Hindlimb muscle (tissue), 1 donor: ENCODE measurements around the gene MEI1. TPM values are rescaled to one million over a fixed set of nuclear protein-coding genes. Genes with fewer than 3 reads are reported as not detected.

Experiments
- DNase-seq: peaks from one replicate; pipeline ENCODE4 v3.0.0-alpha.2; 2013
- polyA plus RNA-seq: library from polyadenylated mRNA; unstranded; fragments of 120-200 nt; gene quantifications from one replicate; pipeline ENCODE4 v1.2.1, GENCODE V29; 2013; ENCODE audit not compliant: insufficient read length

Gene MEI1
- polyA plus RNA-seq, 1 donor = 1.1 TPM

- no peak for DNase-seq
Observed at GRCh38 chr22:41752011-41752970, 53.0 kb downstream of the MEI1 start.

- no peak for DNase-seq
Observed at GRCh38 chr22:41753984-41754383, 54.7 kb downstream of the MEI1 start.

DNA sequence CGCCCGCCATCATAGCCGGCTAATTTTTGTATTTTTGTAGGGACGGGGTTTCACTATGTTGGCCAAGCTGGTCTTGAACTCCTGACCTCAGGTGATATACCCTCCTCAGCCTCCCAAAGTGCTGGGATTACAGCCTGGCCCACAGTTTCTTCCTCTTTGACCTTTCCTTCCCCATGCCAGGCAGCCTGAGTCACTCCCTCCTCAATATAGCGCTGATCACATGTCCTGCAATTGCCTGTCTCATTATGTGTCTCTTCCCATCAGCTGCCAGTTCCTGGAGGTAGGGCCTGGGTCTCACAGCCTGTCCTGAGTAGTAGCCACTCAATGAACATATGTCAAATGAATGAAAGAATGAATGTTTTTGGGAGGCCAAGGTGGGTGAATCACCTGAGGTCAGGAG is 58.2 kb downstream of the MEI1 start:
- no peak for DNase-seq

DNA sequence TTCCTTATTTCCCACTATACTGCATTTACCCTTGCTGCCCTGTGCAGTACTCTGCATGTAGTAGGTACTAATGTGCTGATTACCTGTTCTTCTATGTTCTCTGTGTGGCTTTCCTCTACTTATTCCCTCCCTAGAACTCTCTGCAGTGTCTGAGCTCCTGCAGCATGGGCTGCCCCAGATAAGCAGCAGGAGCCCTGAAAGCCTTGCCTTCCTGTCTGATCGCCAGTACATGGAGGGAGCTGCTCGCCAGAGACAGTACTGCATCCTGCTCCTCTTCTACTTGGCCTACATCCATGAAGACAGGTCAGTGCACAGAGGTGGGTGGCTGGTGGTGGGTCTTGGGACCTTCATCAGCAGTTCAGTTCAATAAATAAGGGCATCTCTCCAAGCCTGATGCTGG is 58.9 kb downstream of the MEI1 start:
- no peak for DNase-seq

DNA sequence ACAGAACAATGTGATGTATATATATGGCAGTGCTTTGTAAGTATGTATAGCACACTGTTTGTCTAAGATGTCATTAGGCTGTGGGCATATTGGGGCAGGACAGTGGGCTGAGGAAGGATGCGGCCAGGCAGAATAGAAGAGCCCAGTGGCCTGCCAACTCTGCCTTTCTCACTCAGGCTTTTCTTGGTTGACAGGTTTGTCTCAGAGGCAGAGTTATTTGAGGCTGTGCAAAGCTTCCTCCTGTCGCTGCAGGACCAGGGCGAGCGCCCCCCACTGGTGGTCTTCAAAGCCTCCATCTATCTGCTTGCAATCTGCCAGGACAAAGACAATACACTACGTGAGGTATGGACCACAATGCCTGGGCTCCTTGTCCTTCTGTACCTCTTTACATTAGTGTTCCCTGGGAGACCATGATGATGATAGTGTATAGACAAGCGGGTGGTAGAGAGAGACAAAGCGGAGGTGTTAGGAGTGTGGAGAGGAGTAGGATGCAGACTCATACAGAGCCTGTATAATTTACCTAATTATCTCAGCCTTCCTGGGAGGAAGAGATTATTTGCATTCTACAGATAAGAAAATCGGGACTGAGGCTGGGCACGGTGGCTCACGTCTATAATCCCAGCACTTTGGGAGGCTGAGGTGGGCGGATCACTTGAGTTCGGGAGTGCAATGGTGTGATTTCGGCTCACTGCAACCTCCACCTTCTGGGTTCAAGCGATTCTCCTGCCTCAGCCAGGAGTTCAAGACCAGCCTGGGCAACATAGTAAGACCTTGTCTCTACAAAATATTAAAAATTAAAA is 63.9 kb downstream of the MEI1 start:
- no peak for DNase-seq

DNA sequence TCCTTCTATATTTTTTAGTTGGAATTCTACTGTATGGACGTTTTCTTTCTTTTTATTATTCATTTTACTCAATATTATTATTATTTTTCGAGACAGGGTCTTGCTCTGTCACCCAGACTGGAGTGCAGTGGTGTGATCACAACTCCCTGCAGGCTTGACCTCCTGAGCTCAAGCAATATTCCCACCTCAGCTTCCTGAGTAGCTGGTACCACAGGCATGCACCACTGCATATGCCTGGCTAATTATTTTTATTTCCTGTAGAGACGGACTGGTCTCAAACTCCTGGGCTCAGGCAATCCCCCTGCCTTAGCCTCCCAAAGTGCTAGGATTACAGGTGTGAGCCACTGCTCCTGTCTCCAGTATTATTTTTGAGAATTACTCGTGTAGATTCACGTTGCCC is 67.2 kb downstream of the MEI1 start:
- DNase-seq = no peak

DNA sequence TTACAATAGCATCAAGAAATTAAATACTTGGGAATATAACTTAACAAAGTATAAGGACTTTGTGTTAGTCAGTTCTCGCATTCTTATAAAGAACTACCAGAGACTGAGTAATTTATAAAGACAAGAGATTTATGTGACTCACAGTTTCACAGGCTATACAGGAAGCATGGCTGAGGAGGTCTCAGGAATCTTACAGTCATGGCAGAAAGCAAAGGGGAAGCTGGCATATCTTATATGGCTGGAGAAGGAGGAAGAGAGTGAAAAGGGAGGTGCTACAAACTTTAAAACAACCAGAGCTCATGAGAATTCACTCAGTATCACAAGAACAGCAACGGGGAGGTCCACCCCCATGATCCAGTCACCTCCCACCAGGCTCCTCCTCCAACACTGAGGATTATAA is 69.1 kb downstream of the MEI1 start:
- DNase-seq = no peak

DNA sequence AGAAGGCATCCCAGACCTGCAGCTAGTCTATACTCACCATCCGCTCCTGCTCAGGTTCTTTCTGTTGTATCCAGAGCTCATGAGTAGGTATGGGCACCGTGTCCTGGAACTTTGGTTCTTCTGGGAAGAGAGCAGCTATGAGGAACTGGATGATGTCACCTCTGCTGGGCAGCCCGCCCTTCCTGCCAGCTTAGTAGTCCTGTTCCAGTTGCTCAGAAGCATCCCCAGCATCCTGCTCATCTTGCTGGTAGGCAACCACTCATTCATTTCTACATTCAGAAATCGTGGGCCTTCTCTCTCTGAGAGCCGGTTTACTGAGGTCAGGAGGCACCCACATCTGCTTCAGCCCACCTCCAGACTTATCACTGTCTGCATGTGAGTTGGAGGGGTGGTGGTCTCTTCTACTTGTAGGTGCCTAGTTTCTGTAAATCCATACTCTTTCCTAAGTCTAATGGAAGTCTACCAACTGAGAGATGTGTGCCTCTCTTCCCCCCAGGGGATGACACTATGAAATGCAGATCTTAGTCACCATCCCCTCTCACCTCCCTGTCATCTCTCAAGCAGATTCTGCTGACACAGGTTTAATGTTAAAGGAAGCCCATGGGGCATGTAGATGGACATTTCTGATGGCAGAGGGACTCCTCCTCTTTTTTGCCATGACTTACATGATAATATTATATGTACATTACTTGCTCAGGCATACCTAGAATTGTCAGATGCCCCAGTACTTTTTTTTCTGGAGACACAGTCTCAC is 71.6 kb downstream of the MEI1 start:
- DNase-seq = no peak

- no peak for DNase-seq
Observed at GRCh38 chr22:41772198-41772597, 72.9 kb downstream of the MEI1 start.

DNA sequence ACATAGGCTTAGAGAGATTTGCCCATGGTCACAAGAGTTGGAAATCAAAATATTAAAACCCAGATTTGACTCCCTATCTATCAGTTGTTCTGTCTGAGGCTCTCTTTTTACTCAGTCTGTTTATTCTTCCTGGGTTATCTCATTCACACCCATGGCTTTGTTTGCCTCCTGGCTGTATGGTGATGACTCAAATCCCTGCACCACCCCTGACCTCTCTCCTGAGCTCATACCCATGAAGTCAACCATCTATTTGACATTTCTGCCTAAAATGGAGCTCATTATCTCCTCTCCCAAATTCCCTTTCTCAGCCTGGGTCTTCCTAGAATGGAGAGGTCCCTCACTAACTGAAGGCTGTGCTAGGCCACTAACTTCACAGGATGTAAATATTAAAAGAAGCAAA is 73.3 kb downstream of the MEI1 start:
- no peak for DNase-seq

GRCh38 chr22:41775338-41775737 is 76.0 kb downstream of the MEI1 start:
- DNase-seq = no peak

GRCh38 chr22:41775976-41776375 is 76.7 kb downstream of the MEI1 start:
- DNase-seq = no peak

- no peak for DNase-seq
Observed at GRCh38 chr22:41776381-41776780, 77.1 kb downstream of the MEI1 start.

GRCh38 chr22:41777749-41778425 is 78.6 kb downstream of the MEI1 start:
- DNase-seq = no peak

- DNase-seq = no peak
Observed at GRCh38 chr22:41779929-41780505, 80.7 kb downstream of the MEI1 start.

- DNase-seq = peak; percentile 12
Observed at GRCh38 chr22:41780746-41781505, 81.6 kb downstream of the MEI1 start.

DNA sequence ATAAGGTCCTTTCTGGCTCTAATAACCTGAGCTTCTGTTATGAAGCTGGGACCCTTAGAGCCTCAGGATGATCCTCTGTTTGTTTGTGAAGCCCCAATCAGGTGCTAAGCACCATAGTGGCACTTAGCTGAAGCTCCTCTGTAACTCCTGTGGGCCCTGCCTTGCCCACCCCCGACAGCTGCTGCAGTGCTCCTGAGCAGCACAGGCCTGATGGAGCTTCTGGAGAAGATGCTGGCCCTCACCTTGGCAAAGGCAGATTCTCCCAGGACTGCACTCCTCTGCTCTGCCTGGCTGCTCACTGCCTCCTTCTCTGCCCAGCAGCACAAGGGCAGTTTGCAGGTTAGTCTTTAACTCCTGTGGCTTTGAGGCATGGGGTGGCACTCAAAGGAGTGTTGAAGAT is 82.2 kb downstream of the MEI1 start:
- no peak for DNase-seq

DNA sequence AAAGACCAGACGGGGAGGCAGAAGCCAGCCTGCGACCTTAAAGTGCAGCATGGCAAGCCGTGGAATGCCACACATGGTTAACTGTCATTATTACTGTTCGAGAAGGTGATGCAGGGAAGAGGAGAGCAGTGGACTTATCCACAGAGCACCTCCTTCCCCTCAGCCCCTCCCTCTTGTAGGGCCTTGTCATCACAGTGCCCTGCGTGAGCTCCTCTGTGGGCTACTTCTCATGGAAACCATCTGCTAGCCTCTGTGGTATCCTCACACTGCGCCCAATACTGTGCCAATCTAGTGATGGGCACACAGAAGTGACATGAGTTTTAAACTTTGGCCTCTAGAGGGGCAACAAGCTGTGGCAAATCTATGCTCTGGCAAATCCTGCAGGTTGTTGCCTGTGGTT is 83.0 kb downstream of the MEI1 start:
- no peak for DNase-seq

DNA sequence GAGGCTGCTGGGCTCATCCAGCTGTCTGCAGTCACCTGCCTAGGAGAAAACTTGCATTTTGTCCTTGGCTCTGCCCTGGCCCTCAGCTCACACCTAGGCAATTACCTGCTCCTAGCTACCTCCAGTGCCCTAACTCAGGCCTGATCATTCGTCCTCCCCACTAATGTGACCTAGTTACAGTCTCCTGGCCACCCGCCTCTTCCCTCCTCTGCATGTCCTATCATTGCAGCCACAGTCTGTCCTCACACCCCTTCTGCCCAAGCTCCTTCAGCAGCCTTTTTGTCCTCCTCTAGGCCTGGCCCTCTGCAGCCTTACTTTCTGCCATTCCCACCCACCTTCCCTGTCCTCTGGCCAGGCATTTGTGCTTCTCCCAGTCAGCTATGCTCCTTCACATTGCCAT is 83.4 kb downstream of the MEI1 start:
- no peak for DNase-seq

- DNase-seq = no peak
Observed at GRCh38 chr22:41787331-41787730, 88.0 kb downstream of the MEI1 start.

DNA sequence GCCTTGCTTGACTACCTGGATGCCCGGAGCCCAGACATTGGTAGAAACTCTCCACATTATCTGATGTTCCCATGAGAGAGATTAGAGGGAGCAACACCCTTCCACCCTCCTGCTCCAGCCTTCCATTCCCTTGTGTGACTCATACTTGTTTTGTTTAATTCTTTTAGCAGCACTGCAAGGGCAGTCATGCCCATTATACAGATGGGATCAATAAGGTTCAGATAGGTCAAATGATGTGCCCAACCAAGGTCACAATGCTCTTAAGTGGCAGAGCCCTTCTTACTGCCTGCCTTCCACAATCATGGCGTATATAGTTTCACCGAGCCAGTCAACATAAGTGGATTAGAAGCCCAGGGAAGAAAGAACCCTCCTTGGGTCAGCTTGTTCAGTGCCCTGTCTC is 94.6 kb downstream of the MEI1 start:
- DNase-seq = no peak
